ENCODE data around the gene KCNT1.

KCNT1 gene

GRCh38 chr9:135700525-135700924, 1.5 kb upstream of the KCNT1 start:
- no peak for DNase-seq

DNA sequence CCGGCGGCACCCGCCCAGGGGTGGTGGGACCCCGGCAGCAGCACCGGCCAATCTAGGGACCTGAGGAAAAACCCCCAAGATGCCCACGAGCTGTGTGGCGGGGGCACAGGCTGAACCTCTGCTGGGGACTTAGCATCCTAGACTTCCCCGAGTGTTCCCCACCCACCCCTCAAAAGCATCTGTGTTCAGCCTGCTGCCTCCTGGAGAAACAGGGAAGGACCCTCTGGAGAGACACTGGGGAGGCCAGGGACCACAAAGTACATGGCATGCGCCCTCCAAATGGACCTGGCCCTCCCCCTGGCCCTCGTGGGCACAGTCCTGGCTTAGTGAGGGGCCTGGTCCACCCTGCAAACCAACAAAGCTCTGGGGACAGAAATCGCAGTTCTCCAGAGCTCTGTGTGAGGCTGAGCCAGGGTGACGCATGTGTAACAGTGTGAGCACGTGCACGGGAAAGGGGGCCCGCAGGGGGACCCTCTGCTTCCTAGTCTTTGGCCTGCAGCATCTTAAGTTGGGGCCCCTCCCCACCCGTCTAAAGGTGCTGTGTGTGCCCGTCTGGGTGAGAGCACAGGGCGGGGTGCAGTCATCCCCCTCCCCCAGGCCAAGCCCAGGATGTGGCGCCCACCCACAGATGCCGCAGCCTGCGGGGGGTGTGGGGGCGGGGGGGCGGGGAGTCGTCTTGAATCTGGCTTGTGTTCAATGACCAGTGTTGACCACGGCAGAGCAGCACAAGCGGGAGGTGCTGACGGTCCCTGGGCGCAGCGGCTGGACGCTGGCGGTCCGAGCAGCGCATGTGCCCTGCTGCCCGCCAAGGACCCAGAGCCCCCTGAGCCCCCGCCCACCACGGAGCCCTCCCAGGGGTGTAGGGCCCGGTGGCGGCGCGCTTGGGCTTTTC, 672 bp upstream of the KCNT1 start:
- DNase-seq: no peak

DNA sequence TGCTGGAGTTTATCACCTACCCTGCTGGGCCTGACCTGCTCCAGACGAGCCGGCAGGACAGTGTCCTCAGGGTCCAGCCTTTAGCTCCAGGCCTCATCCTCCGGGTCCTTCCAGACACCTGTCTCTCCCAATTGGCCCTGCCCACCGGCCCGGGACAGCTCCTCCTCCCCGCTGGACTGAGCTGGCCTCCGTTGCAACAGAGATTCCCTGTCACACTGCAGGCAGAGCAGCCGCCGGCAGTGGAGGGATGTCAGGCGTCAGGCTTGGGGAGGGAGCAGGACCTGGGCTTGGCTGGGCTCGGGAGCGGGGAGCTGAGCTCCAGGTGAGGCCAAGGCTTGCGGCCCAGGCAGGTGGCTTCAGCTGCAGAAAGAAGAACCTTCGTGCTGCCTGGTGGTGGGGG, 1.7 kb downstream of the KCNT1 start:
- DNase-seq: no peak

DNA sequence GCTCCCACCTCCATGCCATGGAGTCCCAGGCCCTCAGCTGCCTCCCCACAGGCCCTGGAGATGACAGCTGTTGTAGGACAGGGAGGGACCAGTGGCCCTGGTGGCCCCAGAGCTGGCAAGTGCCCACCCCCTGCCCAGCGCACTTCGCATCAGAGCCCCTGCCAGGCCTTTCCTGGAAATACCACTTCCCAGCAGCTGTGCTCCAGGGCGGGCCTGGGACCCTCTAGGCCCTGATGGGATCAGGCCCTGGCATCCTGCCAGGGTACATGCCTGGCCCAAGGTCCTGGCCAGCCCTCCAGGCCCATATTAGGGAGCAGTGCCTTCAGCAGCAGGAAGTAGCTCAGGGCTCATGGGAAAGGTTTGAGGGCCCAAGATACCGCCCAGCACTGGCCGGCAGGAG, 2.5 kb downstream of the KCNT1 start:
- no peak for DNase-seq

- DNase-seq: no peak
Measured at GRCh38 chr9:135705376-135705775, 3.4 kb downstream of the KCNT1 start.

DNA sequence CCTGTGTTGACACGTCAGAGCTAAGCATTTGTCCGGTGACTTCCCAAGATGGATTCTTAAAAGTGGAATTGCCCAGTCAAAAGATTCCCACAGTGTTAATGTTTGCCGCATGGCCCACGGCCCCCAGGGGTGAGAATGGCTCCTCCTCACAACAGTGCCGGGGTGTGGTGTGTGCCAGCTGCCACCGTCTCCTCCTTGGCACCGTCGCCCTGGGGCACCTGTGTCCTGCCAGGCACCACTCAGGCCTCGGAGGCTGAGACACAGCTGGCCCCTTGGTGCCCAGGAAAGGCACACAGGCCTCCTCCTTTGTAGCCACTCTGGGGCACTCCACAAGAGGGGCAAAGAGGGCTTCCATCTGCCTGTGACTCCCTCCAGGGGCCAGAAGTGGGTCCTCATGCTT, 4.3 kb downstream of the KCNT1 start:
- DNase-seq: no peak

- no peak for DNase-seq
Measured at GRCh38 chr9:135707252-135708138, 5.5 kb downstream of the KCNT1 start.

- DNase-seq: no peak
Measured at GRCh38 chr9:135708164-135708563, 6.2 kb downstream of the KCNT1 start.

GRCh38 chr9:135711391-135711790, 9.4 kb downstream of the KCNT1 start:
- no peak for DNase-seq

GRCh38 chr9:135711881-135712280, 9.9 kb downstream of the KCNT1 start:
- no peak for DNase-seq

GRCh38 chr9:135712613-135713295, 10.8 kb downstream of the KCNT1 start:
- no peak for DNase-seq

- no peak for DNase-seq
Measured at GRCh38 chr9:135714242-135715055, 12.5 kb downstream of the KCNT1 start.

GRCh38 chr9:135715056-135715595, 13.1 kb downstream of the KCNT1 start:
- DNase-seq: no peak

DNA sequence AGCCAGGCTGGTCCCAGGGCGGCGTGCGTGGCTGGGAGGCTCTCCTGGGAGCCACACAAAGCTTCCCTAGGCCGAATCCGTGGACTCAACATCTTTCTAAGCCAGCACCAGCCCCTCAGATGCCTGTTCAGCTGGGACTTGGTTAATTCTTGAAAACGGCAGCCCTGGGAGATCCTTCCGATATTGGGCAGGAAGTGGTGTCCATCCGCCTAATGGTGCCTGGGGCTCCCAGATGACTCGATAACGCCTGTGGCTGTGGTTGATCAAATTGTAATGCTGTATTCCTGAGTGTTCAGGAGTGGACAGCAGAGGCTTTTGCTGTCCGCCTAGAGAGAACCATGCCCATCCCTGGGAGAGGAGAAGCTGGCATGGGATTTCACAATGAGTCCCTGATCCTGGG, 14.1 kb downstream of the KCNT1 start:
- DNase-seq: no peak

DNA sequence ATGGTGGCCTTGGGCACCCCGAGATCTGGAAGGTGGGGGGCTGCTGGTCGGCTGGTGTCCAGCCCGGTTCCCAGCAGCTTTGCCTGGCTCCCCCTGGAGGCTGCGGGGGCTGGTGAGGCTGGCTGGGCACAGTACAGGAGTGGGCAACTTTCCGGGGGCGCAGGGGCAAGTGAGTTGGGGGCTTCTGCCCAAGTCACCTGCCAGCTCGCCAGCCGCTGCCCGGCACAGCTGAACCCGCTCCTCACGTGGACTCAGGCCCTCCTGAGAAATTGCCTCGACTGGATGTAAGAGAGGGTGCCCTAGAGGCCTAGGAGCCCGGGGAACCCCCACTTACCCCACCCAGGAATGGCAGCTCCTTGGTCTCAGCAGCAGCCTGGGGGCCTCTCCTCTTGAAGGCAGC, 15.4 kb downstream of the KCNT1 start:
- DNase-seq: no peak

- no peak for DNase-seq
Measured at GRCh38 chr9:135718616-135719015, 16.6 kb downstream of the KCNT1 start.

GRCh38 chr9:135719472-135719871, 17.5 kb downstream of the KCNT1 start:
- DNase-seq: no peak

GRCh38 chr9:135722365-135722764, 20.4 kb downstream of the KCNT1 start:
- no peak for DNase-seq

GRCh38 chr9:135724186-135724787, 22.3 kb downstream of the KCNT1 start:
- DNase-seq: no peak

DNA sequence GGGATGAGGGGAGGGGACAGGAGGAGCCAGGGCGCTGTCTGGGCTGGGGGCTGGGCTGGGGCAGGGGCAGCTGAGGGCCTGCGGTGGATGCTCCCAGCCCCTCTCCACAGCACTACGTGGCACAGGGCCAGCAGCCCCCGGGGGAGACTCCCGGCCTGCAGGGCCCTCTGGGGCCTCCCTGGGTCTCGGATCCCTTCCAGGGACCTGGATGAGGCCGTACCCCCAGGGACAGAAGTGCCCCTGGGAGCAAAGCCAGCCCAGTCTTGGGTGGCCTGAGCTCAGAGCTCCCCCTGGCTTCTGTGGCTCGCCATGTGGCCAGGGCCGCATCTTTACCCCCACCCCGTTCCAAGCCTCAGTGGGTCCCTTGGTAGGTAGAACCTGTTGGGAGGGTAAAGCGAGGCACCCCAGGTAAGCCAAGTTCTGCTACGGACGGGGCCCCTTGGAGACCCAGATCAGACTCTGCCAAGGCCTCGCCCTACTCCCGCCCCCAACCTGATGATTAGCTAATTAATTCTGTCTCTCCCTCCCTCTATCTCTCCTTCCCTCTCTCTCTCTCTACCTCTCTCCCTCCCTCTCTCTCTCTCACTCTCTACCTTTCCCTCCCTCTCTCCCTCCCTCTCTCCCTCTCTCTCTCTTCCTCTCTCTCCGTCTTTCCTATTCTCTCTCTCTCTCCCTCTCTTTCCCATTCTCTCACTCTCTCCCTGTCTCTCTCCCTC, 24.3 kb downstream of the KCNT1 start:
- no peak for DNase-seq
